ENCODE results near the gene LHFPL5. TPM values are rescaled to one million over a fixed set of nuclear protein-coding genes. Genes with fewer than 3 reads are reported as not detected.
A peak's percentile ranks its signal among the peaks of the same experiment; 100 is the strongest.

Gene LHFPL5
- total RNA-seq, 2 experiments from 2014 or later: not detected

GRCh38 chr6:35809809-35810208, 4.7 kb downstream of the LHFPL5 start:
- no peaks in the 10 kb centered on the region for H3K36me3 ChIP-seq (ENCODE audit: insufficient read depth, low read length)
- no peak overlapping the region for H2AFZ ChIP-seq (ENCODE audit: low read length)
- ChIA-PET POLR2A (interaction anchor here (0.5 kb wide), 1 partner anchor 294 kb away, joined by 4 read pairs; no protein-coding TSS in a partner anchor), CTCF (ENCODE audit: unreplicated experiment) (no interaction called here)
- H3K9me3 ChIP-seq (ENCODE audit: low read length): no peaks in the 10 kb centered on the region
- TF ChIP-seq CTCF (conservative IDR thresholded peaks at IDR 0.05; ENCODE audit: low read length) (no peak), EZH2phosphoT487 (IDR thresholded peaks at IDR 0.05; ENCODE audit: borderline replicate concordance, low read depth, low read length) (no peak)
- no TSS peak for BruUV-seq (replicated peaks)
- no peak overlapping the region for H3K4me2 ChIP-seq (ENCODE audit: low read length)
- no peak overlapping the region for H3K4me3 ChIP-seq (ENCODE audit: low read depth, low read length, poor library complexity, severe bottlenecking)
- no peak overlapping the region for H3K27ac ChIP-seq (ENCODE audit: low read depth, low read length, poor library complexity, severe bottlenecking)
- H4K20me1 ChIP-seq (ENCODE audit: insufficient read depth, low read length): no peaks in the 10 kb centered on the region
- intact Hi-C loops (cut with micrococcal nuclease; ENCODE audit: unreplicated experiment): no loop called here
- no peaks in the 10 kb centered on the region for H3K4me1 ChIP-seq (ENCODE audit: insufficient read depth, low read length, poor library complexity, severe bottlenecking)
- DNase-seq (ENCODE audit: low spot score): no peak
- H3K79me2 ChIP-seq (ENCODE audit: insufficient read depth, low read depth, low read length): no peaks in the 10 kb centered on the region
- no peaks in the 10 kb centered on the region for H3K9me2 ChIP-seq (ENCODE audit: insufficient read depth, low read length)

GRCh38 chr6:35810971-35811698, 6.0 kb downstream of the LHFPL5 start:
- DNase-seq (ENCODE audit: low spot score): no peak
- H4K20me1 ChIP-seq (ENCODE audit: insufficient read depth, low read length): no peaks in the 10 kb centered on the region
- H3K4me2 ChIP-seq (ENCODE audit: low read length): peak overlapping the region; percentile 24; the same call in 1 of the 2 replicates
- no peak overlapping the region for H3K4me3 ChIP-seq (ENCODE audit: low read depth, low read length, poor library complexity, severe bottlenecking)
- H2AFZ ChIP-seq (ENCODE audit: low read length): peak overlapping the region; percentile 63
- no peaks in the 10 kb centered on the region for H3K9me3 ChIP-seq (ENCODE audit: low read length)
- intact Hi-C loops (cut with micrococcal nuclease; ENCODE audit: unreplicated experiment): no loop called here
- TF ChIP-seq EZH2phosphoT487 (IDR thresholded peaks at IDR 0.05; ENCODE audit: borderline replicate concordance, low read depth, low read length): no peak
- TF ChIP-seq CTCF (conservative IDR thresholded peaks at IDR 0.05; ENCODE audit: low read length): no peak
- H3K36me3 ChIP-seq (ENCODE audit: insufficient read depth, low read length): no peaks in the 10 kb centered on the region
- no peaks in the 10 kb centered on the region for H3K9me2 ChIP-seq (ENCODE audit: insufficient read depth, low read length)
- no peaks in the 10 kb centered on the region for H3K79me2 ChIP-seq (ENCODE audit: insufficient read depth, low read depth, low read length)
- H3K4me1 ChIP-seq (ENCODE audit: insufficient read depth, low read length, poor library complexity, severe bottlenecking): no peaks in the 10 kb centered on the region
- ChIA-PET POLR2A (no interaction called here), CTCF (ENCODE audit: unreplicated experiment) (no interaction called here)
- no TSS peak for BruUV-seq (replicated peaks)
- no peak overlapping the region for H3K27ac ChIP-seq (ENCODE audit: low read depth, low read length, poor library complexity, severe bottlenecking)

DNA sequence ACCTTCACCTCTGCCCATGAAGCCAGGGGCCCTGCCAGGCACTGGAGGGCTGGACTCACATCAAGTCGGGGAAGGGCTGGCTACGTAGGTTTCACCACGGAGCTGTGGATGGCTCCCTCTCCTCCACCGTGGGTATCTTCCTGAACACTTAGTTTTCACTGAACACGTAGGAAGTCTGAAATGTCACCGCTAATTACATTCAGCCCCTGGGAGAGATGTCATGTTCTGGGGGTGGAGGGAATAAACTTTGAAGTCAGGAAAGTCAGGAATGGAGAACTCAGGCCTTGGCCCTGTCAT, 6.5 kb downstream of the LHFPL5 start:
- Histone ChIP-seq H3K9me2 (ENCODE audit: insufficient read depth, low read length) (no peaks in the 10 kb centered on the region), H3K36me3 (ENCODE audit: insufficient read depth, low read length) (no peaks in the 10 kb centered on the region), H3K4me3 (ENCODE audit: low read depth, low read length, poor library complexity, severe bottlenecking) (no peak overlapping the region), H3K4me1 (ENCODE audit: insufficient read depth, low read length, poor library complexity, severe bottlenecking) (no peaks in the 10 kb centered on the region), H3K9me3 (ENCODE audit: low read length) (no peaks in the 10 kb centered on the region), H3K4me2 (ENCODE audit: low read length) (no peak overlapping the region), H3K27ac (ENCODE audit: low read depth, low read length, poor library complexity, severe bottlenecking) (no peak overlapping the region), H3K79me2 (ENCODE audit: insufficient read depth, low read depth, low read length) (no peaks in the 10 kb centered on the region), H4K20me1 (ENCODE audit: insufficient read depth, low read length) (no peaks in the 10 kb centered on the region), H2AFZ (ENCODE audit: low read length) (no peak overlapping the region)
- no TSS peak for BruUV-seq (replicated peaks)
- POLR2A ChIA-PET: no interaction called here
- no peak for TF ChIP-seq EZH2phosphoT487 (IDR thresholded peaks at IDR 0.05; ENCODE audit: borderline replicate concordance, low read depth, low read length)
- TF ChIP-seq CTCF (conservative IDR thresholded peaks at IDR 0.05; ENCODE audit: low read length): no peak
- intact Hi-C loops (cut with micrococcal nuclease; ENCODE audit: unreplicated experiment): no loop called here
- CTCF ChIA-PET (ENCODE audit: unreplicated experiment): no interaction called here
- DNase-seq (ENCODE audit: low spot score): no peak

Data from OCI-LY7 (cell line).